CD4-positive, alpha-beta T cell treated with Interferon gamma for 1 hour (primary cell): Measurements from ENCODE around the gene YWHAG.
A peak's percentile ranks its signal among the peaks of the same experiment; 100 is the strongest.
"Not testable (repeated sequence)": the region's sequence is repeated elsewhere in the genome, so short reads cannot be mapped to it uniquely, and the experiment has no call there.

Source experiments
- DNase-seq: peaks from one replicate; pipeline ENCODE4 v3.0.0-alpha.2; 2020

YWHAG gene

DNA sequence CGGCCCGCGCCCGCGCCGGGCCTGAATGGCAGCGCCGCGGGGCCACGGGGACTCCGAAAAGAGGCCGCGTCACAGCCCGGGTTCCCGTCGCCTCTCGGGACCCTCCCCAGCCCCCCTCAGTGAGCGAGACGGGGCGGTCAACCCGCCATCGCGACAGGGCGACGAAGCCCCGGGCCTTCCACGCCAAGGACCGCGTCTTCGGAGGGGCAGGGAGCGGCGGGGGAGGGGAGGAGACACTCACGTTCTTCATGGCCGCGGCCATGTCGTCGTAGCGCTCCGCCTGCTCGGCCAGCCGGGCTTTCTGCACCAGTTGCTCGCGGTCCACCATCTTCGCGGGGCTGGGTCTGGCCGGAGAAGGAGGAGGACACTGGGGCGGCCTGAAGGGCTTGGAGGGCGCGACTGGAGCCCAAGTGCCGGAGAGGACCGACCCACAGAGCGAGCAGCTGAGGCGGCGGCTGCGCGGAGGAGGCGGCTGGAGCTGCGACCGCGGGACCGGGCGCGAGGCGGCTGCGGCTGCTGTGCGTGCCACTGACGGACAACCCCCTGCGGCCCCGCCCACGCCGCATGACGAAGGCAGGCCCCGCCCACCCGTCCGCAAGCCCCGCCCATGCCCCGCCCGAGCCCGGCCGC is at the start of gene YWHAG:
TSS of gene YWHAG (minus strand) at position 511 of the 630 bp plus-strand sequence. CDS start at position 328, 183 bp downstream.
- DNase-seq: peak; percentile 84

DNA sequence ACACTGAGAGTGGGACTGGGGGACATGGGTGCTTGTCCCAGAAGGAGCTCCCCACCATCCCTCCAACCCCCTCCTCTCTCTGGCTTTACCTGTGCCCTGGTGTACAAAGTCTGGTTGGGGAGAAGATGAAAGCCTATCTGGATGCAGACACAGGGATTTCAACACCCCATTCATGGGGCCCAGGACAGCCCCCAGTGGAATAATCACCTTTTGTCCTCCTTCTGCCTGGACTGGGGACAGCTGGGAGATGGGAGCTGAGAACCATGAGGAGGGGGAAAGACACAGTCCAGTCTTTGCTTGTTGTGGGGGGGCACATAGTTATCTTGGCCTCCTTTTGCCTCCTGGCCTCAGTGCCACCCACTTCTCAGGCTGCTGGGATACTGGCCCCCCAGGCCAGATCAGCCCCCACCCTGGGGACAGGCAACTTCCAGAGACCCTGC is 49.4 kb upstream of the YWHAG start:
- DNase-seq: no peak

DNA sequence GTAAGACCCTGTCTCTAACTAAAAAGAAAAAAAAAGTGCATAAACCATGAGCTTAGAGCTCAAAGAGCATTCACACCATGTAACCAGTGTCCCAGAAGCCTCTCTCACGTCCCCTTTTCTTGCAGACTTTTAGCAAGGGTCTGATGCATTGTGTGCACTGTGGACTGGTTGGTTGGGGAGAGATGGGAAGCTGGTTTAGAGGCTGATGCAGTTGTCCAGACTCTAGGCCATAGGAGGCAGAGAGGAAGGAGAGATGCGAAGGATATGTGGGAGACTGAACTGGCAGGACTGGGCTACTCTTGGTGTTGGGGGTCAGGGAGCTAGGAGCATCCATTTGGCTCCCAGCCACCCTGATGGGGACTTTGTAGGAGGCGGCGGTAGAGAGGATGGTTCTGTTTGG is 48.9 kb upstream of the YWHAG start:
- DNase-seq: no peak

DNA sequence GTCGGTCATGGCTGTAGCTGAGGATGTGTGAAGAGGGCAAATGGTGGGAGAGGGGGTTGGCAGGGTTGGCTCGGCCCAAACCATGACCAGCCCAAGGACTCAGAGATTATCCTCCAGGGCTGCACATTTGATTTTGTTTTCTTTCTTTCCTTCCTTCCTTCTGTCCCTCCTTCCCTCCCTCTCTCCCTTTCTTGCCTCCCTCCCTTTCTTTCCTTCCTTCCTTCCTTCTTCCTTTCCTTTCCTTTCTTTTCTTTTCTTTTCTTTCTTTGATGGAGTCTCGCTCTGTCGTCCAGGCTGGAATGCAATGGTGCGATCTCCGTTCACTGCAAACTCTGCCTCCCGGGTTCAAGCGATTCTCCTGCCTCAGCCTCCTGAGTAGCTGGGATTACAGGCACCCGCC is 46.9 kb upstream of the YWHAG start:
- no peak for DNase-seq

DNA sequence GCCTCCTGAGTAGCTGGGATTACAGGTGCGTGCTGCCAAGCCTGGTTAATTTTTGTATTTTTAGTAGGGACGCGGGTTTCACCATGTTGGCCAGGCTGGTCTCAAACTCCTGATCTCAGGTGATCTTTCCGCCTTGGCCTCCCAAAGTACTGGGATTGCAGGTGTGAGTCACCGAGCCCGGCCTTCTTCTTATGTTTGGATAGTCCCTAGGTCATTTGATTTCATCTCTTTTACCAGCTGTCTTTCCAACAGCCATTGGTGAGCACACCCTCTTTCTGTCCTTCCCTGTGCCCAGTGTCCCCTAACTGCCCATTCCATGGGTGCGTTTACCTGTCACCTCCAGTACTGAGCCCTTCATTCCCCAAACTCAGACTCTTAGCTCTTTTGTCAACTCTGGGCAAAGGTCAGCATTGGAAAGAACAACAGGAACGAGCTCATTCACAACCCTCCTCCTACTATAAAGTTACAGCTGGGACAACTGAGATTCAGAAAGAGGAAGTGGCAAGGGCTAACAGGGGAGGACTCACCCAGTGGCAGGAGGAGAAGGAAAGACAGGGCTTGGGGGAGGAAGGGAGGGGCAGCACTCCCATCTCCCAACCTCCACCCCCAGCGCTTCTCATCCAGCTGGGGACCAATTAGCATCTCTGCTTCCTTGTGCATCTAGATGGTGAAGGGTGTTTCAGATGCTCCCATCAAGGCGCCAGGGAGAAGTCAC is 45.1 kb upstream of the YWHAG start:
- DNase-seq: no peak

DNA sequence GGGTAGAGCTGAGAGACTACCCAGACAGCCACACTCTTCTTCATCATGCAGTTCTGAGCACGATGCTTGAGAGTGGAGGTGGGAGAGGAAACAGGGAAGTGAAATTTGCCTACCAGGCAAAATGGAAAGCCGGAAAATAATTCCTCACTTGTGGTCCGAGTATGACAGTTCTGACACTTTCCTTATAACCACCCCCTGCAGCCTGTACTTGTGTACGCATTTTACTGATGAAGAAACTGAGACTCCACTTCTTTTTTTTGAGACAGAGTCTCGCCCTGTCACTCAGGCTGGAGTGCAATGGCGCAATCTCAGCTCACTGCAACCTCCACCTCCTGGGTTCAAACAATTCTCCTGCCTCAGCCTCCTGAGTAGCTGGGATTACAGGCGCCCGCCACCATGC is 44.3 kb upstream of the YWHAG start:
- not testable (repeated sequence) for DNase-seq

DNA sequence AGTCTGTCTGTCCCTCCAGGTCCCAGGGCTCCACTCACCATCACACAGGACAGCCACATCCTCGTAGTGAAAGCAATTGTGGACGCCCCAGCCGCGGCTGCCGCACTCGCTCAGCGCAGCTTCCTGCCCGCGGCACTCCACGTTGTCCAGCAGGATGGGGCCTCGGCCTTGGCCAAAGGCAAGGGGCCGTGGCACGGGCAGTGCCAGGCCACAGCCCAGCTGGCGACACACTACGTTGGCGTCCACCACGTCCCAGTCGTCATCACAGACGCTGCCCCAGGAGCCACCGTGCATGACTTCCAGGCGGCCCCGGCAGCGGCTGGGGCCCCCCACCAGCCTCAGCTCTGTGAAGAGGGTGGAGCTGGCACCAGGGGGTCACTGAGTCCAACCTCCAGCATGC is 41.5 kb upstream of the YWHAG start:
- DNase-seq: no peak

DNA sequence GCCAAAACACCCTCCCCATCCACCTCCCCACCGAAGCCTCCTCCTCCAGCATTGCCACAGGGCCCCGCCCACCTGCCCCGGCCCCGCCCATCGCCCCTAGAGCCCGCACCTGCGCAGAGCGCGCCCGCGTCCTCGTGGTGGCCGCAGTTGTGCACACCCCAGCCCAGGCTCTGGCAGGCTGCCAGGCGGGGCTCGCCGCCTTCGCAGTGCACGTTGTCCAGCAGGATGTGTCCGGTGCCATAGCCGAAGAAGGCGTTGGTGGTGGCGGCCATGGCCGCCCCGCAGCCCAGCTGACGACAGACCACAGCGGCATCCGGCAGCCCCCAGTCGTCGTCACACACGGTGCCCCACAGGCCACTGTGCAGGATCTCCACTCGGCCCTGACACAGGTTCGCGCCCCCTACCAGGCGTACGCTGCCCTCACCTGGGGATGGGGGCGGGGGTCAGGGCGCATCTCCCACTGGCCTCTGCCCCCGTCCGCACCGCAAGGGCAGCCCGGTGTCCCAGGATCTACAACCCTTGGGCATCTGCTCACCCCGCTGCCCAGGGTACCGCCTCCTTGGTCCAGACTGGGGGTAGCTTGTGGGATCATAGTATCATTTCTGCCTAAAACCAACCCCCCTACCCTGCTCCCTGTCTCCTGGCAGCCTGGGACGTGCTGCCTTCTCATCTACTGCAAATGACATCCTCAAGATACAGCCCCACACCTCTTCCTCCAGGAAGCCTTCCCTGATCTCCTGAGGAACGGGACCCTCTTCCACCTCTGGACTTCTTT is 38.8 kb upstream of the YWHAG start:
- peak; percentile 84 for DNase-seq

DNA sequence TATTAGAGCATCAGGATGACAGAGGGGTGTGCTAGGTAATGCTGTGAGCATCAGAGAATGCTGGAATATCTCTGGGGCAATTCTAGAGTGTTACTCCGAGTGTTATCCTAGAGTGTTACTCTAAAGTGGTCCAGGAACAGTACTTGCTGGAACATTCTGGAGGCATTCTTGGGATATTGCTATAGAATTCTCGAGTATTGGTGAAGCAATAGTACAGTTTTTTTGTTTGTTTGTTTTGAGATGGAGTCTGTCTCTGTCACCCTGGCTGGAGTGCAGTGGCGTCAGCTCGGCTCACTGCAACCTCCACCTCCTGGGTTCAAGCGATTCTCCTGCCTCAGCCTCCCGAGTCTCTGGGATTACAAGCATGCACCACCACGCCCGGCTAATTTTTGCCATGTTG is 38.1 kb upstream of the YWHAG start:
- no peak for DNase-seq

DNA sequence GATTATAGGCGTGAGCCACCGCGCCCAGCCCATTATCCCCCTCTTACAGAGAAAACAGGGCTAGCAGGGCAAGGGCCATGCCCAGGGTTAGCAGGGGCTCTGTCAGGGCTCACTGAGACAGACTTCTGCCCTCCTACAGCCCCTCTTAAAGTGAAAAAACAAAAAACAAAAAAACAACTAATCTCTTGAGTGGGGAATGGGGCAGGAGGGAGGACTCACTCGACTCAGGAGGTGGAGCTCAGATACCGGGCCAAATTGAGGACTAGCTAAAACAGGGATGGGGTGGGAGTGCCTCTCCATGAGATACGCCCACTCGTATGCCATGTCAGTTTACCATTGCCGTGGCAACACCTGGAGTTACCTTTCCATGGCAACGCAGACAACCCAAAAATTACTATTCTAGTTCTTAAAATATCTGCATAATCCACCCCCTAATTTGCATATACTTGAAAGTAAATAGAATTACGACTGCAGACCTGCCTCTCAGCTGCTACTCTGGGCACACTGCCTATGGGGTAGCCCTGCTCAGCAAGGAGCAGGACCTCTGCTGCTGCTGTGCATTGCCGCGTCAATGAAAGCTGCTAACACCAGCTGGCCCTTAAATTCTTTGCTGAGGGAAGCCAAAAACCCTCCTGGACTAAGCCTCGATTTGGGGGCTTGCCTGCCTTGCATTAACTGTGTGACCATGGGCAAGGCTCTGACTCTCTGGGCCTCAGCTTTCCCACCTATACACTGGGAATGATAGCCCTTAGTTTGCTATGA is 37.4 kb upstream of the YWHAG start:
- no peak for DNase-seq

DNA sequence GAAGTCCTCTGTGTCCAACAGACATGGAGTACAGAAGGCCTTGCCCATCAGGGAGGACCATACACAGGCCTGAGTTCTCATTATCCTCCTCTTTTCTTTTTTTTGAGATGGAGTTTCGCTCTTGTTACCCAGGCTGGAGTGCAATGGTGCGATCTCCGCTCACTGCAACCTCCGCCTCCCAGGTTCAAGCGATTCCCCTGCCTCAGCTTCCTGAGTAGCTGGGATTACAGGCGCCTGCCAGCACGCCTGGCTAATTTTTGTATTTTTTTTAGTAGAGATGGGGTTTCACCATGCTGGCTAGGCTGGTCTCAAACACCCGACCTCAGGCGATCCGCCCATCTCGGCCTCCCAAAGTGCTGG is 36.8 kb upstream of the YWHAG start:
- DNase-seq: not testable (repeated sequence)

DNA sequence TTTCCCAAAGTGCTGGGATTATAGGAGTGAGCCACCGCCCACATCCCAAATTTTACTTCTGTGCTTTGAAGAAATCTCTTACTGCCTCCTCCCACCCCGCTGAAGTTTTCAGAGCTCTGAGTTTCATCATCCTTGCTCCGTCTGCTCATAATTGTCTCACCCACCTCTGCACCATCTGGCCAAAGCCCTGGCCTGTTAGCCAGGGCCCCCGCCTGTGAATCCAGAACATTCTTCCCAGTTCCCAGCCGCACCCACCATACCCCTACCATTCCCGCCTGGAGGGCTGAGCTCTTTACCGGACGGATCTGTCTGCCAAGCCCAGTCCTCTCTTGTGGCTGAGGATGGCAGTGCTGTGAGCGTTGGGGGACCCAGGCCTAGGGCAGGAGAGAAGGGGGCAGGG is 36.2 kb upstream of the YWHAG start:
- no peak for DNase-seq

DNA sequence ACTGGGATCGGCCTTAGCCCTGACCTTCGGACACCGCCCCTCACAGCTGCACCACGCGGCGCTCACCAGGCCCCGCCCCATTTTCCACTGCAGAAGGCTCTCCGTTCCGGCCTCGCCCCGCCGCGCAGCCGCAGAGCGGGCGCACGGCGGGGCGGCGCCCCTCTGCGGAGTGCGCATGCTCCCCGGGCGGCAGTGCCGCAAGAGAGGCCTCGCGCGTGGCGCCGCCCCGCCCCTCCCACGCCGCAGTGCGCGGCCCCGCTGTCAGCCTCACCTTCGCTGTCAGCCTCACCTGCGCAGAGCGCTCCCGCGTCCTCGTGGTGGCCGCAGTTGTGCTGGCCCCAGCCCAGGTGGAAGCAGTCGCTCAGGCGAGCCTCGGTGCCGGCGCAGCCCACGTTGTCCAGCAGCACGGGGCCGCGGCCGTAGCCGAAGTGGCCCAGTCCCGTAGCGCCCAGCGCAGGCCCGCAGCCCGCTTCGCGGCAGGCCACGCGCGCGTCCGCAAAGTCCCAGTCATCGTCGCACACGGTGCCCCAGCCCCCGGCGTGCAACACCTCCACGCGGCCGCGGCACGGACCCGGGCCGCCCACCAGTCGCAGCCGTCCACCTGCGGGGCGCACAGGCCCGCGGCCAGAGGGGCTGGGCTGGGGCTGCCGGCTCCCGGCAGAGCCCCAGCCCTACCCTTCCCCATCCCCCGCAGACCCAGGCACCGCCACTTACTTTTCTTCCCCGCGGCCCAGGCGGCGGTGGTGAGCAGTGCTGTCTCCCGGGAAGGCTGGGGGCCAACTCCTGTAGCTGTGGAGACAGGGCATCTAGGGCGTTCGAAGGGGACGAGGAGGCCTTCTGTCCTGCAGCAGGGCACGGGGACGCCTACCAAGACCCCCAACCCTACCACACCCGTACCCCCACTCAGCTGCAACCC is 34.6 kb upstream of the YWHAG start:
- DNase-seq: peak; percentile 93

DNA sequence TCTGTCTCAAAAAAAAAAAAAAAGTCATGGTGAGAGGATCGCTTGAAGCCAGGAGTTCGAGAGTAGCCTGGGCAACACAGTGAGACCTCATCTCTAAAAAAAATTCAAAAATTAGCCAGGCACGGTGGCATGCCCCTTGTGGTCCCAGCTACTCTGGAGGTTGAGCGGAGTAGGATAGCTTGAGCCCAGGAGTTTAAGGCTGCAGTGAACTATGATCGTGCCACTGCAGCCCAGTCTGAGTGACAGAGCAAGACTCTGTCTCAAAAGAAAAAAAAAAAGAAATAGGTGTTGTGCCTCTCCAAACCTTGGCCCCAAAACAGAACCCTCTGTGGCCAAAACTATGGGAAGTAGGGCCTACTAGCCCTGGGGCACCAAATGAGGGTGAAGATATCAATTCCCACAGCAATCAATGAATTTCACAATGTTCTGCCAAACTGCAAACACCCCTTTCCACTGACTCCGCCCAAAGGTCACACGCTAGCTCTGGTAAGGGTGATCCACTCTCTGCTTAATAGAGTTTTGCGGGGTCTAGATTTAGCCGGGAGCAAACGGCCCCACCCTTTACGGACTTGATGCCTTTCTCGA is 33.8 kb upstream of the YWHAG start:
- no peak for DNase-seq

DNA sequence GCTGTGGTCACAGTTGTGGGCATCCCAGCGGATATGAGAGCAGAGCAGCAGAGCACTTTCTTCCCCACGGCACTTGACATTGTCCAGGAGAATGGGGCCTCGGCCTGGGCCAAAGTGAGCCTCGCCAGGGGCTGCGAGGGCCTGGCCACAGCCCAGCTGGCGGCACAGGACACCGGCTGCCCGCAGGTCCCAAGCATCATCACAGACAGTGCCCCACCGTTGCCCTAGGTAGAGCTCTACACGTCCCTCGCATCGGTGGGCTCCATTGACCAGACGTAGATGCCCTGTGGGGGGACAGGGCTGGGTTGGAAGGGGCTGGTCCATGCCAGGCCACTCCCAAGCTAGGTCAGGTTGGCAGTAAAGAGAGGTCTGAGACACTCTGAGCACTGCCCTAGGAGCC is 31.3 kb upstream of the YWHAG start:
- DNase-seq: no peak

DNA sequence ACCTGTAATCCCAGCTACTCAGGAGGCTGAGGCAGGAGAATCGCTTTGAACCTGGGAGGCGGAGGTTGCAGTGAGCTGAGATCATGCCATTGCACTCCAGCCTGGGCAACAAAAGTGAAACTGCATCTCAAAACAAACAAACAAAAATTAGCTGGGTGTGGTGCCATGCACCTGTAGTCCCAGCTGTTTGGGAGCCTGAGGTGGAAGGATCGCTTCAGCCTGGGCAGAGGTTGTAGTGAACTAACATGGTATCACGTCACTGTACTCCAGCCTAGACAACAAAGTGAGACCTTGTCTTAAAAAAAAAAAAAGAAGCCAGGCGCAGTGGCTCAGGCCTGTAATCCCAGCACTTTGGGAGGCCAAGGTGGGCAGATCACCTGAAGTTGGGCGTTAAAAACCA is 29.0 kb upstream of the YWHAG start:
- not testable (repeated sequence) for DNase-seq

DNA sequence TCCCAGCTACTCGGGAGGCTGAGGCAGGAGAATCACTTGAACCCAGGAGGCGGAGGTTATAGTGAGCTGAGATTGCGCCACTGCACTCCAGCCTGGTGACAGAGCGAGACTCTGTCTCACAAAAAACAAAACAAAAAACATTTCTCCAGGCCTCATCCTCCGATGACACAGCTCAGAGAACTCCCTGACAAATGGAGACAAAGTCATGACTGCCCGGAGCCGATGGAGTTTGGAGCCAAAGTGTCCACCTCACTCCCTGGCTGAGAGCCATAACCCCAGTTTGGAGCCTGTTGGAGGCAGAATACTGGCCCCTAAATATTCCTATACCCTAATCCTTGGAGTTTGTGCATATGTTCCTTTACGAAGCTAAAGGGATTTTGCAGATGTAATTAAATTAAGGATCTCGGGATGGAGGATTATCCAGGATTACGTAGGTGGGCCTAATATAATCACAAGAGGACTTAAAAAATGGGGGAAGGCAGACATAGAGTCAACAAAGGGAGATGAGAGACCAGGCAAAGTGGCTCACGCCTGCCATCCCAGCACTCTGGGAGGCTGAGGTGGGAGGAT is 28.0 kb upstream of the YWHAG start:
- no peak for DNase-seq

DNA sequence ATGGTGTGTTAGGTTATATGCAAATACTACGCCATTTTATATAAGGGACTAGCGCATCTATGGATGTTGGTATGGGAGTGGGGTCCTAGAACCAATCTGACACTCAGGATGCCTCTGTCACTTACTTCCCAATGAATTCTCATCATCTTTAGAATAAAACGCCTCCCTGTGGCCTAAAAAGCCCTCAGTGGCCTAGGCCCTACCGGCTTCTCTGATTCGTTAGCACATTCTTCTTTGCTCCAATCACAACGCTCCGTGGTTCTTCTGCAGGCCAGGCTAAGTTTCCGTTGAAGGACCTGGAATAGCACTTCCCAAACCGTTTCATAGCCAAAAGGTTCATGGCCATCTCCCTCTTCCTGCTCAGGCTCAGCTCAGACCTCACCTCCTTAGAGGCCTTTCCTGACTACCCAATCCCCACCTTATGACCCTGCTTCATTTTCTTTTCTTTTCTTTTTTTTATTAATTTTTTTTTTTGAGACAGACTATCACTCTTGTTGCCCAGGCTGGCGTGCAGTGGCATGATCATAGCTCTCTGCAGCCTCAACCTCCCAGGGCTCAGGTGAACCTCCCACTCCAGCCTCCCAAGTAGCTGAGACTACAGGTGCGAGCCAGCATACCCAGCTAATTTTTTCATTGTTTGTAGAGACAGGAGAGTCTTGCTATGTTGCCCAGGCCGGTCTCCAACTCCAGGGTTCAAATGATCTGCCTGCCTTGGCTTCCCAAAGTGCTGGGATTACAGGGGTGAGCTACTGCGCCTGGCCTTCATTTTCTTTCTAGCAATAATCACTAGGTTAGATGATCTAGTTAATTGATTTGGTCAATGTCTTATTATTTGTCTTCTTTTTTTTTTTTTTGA is 24.5 kb upstream of the YWHAG start:
- DNase-seq: no peak

DNA sequence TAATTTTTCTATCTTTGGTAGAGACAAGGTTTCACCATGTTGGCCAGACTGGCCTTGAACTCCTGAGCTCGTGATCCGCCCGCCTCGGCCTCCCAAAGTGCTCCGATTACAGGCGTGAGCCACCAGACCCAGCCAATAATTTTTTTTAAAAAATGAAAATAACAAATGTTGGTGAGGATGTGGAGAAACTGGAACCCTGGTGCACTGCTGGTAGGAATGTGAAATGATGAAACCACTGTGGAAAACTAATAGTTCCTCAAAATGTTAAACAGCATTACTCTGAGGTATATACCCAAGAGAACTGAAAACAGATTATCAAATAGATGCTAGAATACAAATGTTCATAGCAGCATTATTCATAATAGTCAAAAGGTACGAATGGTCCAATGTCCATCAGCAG is 23.0 kb upstream of the YWHAG start:
- DNase-seq: no peak

DNA sequence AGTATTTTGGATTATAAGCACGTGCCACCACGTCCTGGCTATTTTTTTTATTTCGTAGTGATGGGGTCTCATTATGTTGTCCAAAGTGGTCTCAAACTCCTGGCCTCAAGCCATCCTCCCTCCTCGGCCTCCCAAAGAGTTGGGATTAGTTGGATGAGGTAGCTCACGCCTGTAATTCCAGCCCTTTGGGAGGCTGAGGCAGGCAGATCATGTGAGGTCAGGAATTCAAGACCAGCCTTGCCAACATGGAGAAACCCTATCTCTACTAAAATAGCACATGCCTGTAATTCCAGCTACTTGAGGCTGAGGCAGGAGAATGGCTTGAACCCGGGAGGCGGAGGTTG is 21.8 kb upstream of the YWHAG start:
- DNase-seq: no peak
